ENCODE data around the gene DEAF1.

DNA sequence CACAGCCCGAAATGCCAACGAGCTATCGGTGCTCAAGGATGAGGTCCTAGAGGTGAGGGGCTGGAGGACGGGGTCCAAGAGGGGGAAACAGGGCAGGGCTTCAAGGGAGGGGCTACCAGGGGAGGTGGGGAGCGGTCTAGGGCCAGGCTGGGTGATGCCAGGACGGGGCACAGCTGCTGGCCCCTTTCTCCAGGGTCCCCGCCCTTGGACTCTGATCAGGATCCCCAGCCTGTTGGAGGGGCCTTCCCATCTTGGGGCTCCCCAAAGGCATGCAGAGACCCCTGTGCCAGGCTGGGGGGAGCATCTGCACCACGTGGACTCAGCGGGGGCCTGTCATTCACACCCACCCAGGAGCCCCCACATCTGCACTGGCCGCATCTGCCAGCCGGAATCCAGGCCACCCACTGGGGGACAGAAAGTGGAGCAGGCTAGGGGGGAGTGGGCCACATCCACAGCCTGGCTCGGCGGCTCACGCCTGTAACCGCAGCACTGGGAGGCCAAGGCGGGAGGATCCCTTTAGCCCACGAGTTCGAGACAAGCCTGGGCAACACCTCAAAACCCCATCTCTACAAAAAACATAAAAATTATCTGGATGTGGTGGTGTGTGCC, 29.9 kb upstream of the DEAF1 start:
- TF ChIP-seq EZH2 (IDR thresholded peaks at IDR 0.05; ENCODE audit: low read depth, unreplicated experiment), result no peak
- TF ChIP-seq, protein P1, sequence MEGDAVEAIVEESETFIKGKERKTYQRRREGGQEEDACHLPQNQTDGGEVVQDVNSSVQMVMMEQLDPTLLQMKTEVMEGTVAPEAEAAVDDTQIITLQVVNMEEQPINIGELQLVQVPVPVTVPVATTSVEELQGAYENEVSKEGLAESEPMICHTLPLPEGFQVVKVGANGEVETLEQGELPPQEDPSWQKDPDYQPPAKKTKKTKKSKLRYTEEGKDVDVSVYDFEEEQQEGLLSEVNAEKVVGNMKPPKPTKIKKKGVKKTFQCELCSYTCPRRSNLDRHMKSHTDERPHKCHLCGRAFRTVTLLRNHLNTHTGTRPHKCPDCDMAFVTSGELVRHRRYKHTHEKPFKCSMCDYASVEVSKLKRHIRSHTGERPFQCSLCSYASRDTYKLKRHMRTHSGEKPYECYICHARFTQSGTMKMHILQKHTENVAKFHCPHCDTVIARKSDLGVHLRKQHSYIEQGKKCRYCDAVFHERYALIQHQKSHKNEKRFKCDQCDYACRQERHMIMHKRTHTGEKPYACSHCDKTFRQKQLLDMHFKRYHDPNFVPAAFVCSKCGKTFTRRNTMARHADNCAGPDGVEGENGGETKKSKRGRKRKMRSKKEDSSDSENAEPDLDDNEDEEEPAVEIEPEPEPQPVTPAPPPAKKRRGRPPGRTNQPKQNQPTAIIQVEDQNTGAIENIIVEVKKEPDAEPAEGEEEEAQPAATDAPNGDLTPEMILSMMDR (conservative IDR thresholded peaks at IDR 0.05; ENCODE audit: low read depth in 2 of 2), result no peak
- TF ChIP-seq EZH2phosphoT487 (IDR thresholded peaks at IDR 0.05; ENCODE audit: unreplicated experiment), result no peak
- no peak for TF ChIP-seq CREB1 (CRISPR knock-in tag; IDR thresholded peaks at IDR 0.05; ENCODE audit: low read depth)
- TF ChIP-seq POLR2AphosphoS5 (IDR thresholded peaks at IDR 0.05; ENCODE audit: low read depth), result no peak
- no peak for TF ChIP-seq JUNB (IDR thresholded peaks at IDR 0.05; ENCODE audit: unreplicated experiment)
- no peak for TF ChIP-seq NANOG (IDR thresholded peaks at IDR 0.05; ENCODE audit: borderline replicate concordance)
- TF ChIP-seq, protein P2, sequence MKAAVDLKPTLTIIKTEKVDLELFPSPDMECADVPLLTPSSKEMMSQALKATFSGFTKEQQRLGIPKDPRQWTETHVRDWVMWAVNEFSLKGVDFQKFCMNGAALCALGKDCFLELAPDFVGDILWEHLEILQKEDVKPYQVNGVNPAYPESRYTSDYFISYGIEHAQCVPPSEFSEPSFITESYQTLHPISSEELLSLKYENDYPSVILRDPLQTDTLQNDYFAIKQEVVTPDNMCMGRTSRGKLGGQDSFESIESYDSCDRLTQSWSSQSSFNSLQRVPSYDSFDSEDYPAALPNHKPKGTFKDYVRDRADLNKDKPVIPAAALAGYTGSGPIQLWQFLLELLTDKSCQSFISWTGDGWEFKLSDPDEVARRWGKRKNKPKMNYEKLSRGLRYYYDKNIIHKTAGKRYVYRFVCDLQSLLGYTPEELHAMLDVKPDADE (IDR thresholded peaks at IDR 0.05), result no peak
- no peak for TF ChIP-seq STAT1 (IDR thresholded peaks at IDR 0.05; ENCODE audit: unreplicated experiment)
- TF ChIP-seq, protein P3, sequence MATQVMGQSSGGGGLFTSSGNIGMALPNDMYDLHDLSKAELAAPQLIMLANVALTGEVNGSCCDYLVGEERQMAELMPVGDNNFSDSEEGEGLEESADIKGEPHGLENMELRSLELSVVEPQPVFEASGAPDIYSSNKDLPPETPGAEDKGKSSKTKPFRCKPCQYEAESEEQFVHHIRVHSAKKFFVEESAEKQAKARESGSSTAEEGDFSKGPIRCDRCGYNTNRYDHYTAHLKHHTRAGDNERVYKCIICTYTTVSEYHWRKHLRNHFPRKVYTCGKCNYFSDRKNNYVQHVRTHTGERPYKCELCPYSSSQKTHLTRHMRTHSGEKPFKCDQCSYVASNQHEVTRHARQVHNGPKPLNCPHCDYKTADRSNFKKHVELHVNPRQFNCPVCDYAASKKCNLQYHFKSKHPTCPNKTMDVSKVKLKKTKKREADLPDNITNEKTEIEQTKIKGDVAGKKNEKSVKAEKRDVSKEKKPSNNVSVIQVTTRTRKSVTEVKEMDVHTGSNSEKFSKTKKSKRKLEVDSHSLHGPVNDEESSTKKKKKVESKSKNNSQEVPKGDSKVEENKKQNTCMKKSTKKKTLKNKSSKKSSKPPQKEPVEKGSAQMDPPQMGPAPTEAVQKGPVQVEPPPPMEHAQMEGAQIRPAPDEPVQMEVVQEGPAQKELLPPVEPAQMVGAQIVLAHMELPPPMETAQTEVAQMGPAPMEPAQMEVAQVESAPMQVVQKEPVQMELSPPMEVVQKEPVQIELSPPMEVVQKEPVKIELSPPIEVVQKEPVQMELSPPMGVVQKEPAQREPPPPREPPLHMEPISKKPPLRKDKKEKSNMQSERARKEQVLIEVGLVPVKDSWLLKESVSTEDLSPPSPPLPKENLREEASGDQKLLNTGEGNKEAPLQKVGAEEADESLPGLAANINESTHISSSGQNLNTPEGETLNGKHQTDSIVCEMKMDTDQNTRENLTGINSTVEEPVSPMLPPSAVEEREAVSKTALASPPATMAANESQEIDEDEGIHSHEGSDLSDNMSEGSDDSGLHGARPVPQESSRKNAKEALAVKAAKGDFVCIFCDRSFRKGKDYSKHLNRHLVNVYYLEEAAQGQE (IDR thresholded peaks at IDR 0.05; ENCODE audit: unreplicated experiment), result no peak
- TF ChIP-seq ZNF114 (CRISPR knock-in tag; IDR thresholded peaks at IDR 0.05), result no peak
- TF ChIP-seq, protein P4, sequence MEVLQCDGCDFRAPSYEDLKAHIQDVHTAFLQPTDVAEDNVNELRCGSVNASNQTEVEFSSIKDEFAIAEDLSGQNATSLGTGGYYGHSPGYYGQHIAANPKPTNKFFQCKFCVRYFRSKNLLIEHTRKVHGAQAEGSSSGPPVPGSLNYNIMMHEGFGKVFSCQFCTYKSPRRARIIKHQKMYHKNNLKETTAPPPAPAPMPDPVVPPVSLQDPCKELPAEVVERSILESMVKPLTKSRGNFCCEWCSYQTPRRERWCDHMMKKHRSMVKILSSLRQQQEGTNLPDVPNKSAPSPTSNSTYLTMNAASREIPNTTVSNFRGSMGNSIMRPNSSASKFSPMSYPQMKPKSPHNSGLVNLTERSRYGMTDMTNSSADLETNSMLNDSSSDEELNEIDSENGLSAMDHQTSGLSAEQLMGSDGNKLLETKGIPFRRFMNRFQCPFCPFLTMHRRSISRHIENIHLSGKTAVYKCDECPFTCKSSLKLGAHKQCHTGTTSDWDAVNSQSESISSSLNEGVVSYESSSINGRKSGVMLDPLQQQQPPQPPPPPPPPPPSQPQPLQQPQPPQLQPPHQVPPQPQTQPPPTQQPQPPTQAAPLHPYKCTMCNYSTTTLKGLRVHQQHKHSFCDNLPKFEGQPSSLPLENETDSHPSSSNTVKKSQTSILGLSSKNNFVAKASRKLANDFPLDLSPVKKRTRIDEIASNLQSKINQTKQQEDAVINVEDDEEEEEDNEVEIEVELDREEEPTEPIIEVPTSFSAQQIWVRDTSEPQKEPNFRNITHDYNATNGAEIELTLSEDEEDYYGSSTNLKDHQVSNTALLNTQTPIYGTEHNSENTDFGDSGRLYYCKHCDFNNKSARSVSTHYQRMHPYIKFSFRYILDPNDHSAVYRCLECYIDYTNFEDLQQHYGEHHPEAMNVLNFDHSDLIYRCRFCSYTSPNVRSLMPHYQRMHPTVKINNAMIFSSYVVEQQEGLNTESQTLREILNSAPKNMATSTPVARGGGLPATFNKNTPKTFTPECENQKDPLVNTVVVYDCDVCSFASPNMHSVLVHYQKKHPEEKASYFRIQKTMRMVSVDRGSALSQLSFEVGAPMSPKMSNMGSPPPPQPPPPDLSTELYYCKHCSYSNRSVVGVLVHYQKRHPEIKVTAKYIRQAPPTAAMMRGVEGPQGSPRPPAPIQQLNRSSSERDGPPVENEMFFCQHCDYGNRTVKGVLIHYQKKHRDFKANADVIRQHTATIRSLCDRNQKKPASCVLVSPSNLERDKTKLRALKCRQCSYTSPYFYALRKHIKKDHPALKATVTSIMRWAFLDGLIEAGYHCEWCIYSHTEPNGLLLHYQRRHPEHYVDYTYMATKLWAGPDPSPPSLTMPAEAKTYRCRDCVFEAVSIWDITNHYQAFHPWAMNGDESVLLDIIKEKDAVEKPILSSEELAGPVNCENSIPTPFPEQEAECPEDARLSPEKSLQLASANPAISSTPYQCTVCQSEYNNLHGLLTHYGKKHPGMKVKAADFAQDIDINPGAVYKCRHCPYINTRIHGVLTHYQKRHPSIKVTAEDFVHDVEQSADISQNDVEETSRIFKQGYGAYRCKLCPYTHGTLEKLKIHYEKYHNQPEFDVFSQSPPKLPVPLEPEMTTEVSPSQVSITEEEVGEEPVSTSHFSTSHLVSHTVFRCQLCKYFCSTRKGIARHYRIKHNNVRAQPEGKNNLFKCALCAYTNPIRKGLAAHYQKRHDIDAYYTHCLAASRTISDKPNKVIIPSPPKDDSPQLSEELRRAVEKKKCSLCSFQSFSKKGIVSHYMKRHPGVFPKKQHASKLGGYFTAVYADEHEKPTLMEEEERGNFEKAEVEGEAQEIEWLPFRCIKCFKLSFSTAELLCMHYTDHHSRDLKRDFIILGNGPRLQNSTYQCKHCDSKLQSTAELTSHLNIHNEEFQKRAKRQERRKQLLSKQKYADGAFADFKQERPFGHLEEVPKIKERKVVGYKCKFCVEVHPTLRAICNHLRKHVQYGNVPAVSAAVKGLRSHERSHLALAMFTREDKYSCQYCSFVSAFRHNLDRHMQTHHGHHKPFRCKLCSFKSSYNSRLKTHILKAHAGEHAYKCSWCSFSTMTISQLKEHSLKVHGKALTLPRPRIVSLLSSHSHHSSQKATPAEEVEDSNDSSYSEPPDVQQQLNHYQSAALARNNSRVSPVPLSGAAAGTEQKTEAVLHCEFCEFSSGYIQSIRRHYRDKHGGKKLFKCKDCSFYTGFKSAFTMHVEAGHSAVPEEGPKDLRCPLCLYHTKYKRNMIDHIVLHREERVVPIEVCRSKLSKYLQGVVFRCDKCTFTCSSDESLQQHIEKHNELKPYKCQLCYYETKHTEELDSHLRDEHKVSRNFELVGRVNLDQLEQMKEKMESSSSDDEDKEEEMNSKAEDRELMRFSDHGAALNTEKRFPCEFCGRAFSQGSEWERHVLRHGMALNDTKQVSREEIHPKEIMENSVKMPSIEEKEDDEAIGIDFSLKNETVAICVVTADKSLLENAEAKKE (CRISPR knock-in tag; IDR thresholded peaks at IDR 0.05), result no peak

Measured in GM23338 (cell line).